K562 (cell line): ENCODE data around the gene CMTM4. TPM values are rescaled to one million over a fixed set of nuclear protein-coding genes. Genes with fewer than 3 reads are reported as not detected.

ENCODE experiments used
- CTCFL ChIP-seq: IDR thresholded peaks from 2 replicates; pipeline ENCODE4 v1.6.1; 2011; ENCODE audit warnings: borderline replicate concordance, low read depth, mild to moderate bottlenecking, moderate library complexity, low read length; ENCODE audit not compliant: insufficient read depth, poor library complexity, severe bottlenecking
- FUS ChIP-seq: fragments of 200-400 bp; formaldehyde crosslinking; optimal IDR thresholded peaks from 2 replicates; pipeline ENCODE3; 2017; ENCODE audit warnings: low read depth, low read length
- HNRNPH1 ChIP-seq: fragments of 200-400 bp; formaldehyde crosslinking; optimal IDR thresholded peaks from 2 replicates; pipeline ENCODE3; 2017; ENCODE audit warnings: low read depth, mild to moderate bottlenecking, low read length, moderate library complexity
- KLF10 ChIP-seq: fragments of 250-450 bp; sonication (Bioruptor Pico); IDR thresholded peaks from 2 replicates; pipeline ENCODE4 v1.6.1; 2021; ENCODE audit warnings: matching md5 sums
- PREB ChIP-seq: sonication (generic); formaldehyde crosslinking; IDR thresholded peaks from 2 replicates; pipeline ENCODE4 v1.8.1; 2023; ENCODE audit warnings: mild to moderate bottlenecking, missing genetic modification reagents
- SNRNP70 ChIP-seq: fragments of 200-400 bp; formaldehyde crosslinking; optimal IDR thresholded peaks from 2 replicates; pipeline ENCODE3; 2017; ENCODE audit warnings: low read depth, low read length
- TAF15 ChIP-seq: fragments of 200-400 bp; formaldehyde crosslinking; IDR thresholded peaks from 2 replicates; pipeline ENCODE4 v1.6.1; 2017; ENCODE audit warnings: mild to moderate bottlenecking, low read depth, low read length, moderate library complexity
- ZNF212 ChIP-seq: fragments of 450-650 bp; formaldehyde crosslinking; IDR thresholded peaks from 2 replicates; pipeline ENCODE4 v1.4.0; 2020; ENCODE audit warnings: mild to moderate bottlenecking
- ZNF239 ChIP-seq: fragments of 250-450 bp; sonication (Bioruptor Pico); IDR thresholded peaks from 2 replicates; pipeline ENCODE4 v1.4.0; 2020; ENCODE audit warnings: mild to moderate bottlenecking
- ZNF507 ChIP-seq: conservative IDR thresholded peaks from 2 replicates; pipeline ENCODE4 v1.6.1; 2017; ENCODE audit warnings: missing genetic modification characterization, missing compliant biosample characterization
- ZNF668 ChIP-seq: fragments of 250-450 bp; sonication (Bioruptor Pico); IDR thresholded peaks from 2 replicates; pipeline ENCODE4 v1.8.0; 2022; ENCODE audit warnings: mild to moderate bottlenecking, inconsistent platforms
- ZNF696 ChIP-seq: fragments of 250-450 bp; sonication (Bioruptor Pico); conservative IDR thresholded peaks from 2 replicates; pipeline ENCODE4 v1.4.0; 2020; ENCODE audit warnings: mild to moderate bottlenecking, moderate library complexity
- ZNF75A ChIP-seq: fragments of 450-650 bp; formaldehyde crosslinking; IDR thresholded peaks from 2 replicates; pipeline ENCODE4 v1.4.0; 2020; ENCODE audit warnings: mild to moderate bottlenecking
- ZNF766 ChIP-seq: fragments of 200-800 bp; sonication (Bioruptor generic); conservative IDR thresholded peaks from 2 replicates; pipeline ENCODE4 v1.6.1; 2016; ENCODE audit warnings: missing genetic modification characterization, missing compliant biosample characterization
- ZNF785 ChIP-seq: fragments of 250-450 bp; sonication (Bioruptor Pico); IDR thresholded peaks from 2 replicates; pipeline ENCODE4 v1.4.0; 2020; ENCODE audit warnings: mild to moderate bottlenecking
- polyA plus RNA-seq, 8 experiments: library from polyadenylated mRNA; depleted of rRNA in 4 of 8; stranded (reverse) in 5 of 8; unstranded in 3 of 8; fragments of >200 nt; fragmentation: Nextera tagmentation in 2 of 8; fragmentation: Illumina TruSeq in 1 of 8; extraction: Ambion mirVana in 2 of 8; extraction: Trizol in 1 of 8; gene quantifications; 2 replicates each; pipeline versions ENCODE4 v1.2.1 to v1.2.3, GENCODE V29; 2011 to 2014; ENCODE audit warnings: inconsistent platforms in 1 of 8, missing spikeins in 1 of 8
- total RNA-seq, 7 experiments: library from RNA; depleted of rRNA in 6 of 7; stranded (reverse); fragments of >200 nt in 6 of 7; fragmentation: Illumina TruSeq in 2 of 7; extraction: Trizol in 2 of 7; gene quantifications; 2 replicates each; pipeline versions ENCODE4 v1.2.1 to v1.2.3, GENCODE V29; 2011 to 2021; ENCODE audit warnings: low replicate concordance in 1 of 7

Gene CMTM4
- total and polyA plus RNA-seq, 9 of the 15 experiments (the other 6 are each of a cell fraction or from before 2014, with no cell fraction given), result 2.0 to 21.3 (median 12.5) TPM

GRCh38 chr16:66741950-66742808 is 45.6 kb upstream of the CMTM4 start (continued):
- TF ChIP-seq SNRNP70 (no peak), ZNF212 (CRISPR knock-in tag) (no peak), ZNF507 (tag) (no peak), ZNF239 (CRISPR knock-in tag) (no peak), KLF10 (CRISPR knock-in tag) (no peak), ZNF696 (CRISPR knock-in tag) (no peak), PREB (CRISPR knock-in tag) (no peak), ZNF75A (CRISPR knock-in tag) (no peak), TAF15 (no peak), ZNF766 (0 out of 2 replicates have a peak, but pooled peaks have one; percentile 14), ZNF668 (CRISPR knock-in tag) (0 out of 2 replicates have a peak, but pooled peaks have one; percentile 7), CTCFL (no peak), ZNF785 (no peak), HNRNPH1 (no peak), FUS (no peak)
- TF ChIP-seq, all 486 proteins: peak for 3
